Mononuclear cell (primary cell): Measurements from ENCODE around the gene RCN2. TPM values are rescaled to one million over a fixed set of nuclear protein-coding genes. Genes with fewer than 3 reads are reported as not detected.
"Not testable (repeated sequence)": the region's sequence is repeated elsewhere in the genome, so short reads cannot be mapped to it uniquely, and the experiment has no call there.

Experiments used
- H3K27me3 ChIP-seq: 2 replicates; pipeline ENCODE4 v1.6.0; 2011; ENCODE audit warnings: low read length, control low read depth; ENCODE audit not compliant: insufficient read depth
- H3K4me1 ChIP-seq: 2 replicates; pipeline ENCODE4 v1.5.1; 2011; ENCODE audit warnings: mild to moderate bottlenecking, low read length, control low read depth; ENCODE audit not compliant: insufficient read depth
- H3K4me3 ChIP-seq: 2 replicates; pipeline ENCODE4 v1.5.1; 2011; ENCODE audit warnings: mild to moderate bottlenecking, low read length, moderate library complexity
- H3K9me3 ChIP-seq: 2 replicates; pipeline ENCODE4 v1.5.1; 2011; ENCODE audit warnings: low read depth, mild to moderate bottlenecking, control low read depth, low read length
- total RNA-seq: library from RNA; depleted of rRNA; stranded (reverse); fragments of >200 nt; gene quantifications from one replicate; pipeline ENCODE4 v1.2.3, GENCODE V29; 2012

Gene RCN2, protein sequence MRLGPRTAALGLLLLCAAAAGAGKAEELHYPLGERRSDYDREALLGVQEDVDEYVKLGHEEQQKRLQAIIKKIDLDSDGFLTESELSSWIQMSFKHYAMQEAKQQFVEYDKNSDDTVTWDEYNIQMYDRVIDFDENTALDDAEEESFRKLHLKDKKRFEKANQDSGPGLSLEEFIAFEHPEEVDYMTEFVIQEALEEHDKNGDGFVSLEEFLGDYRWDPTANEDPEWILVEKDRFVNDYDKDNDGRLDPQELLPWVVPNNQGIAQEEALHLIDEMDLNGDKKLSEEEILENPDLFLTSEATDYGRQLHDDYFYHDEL
- total RNA-seq = 32.0 TPM

DNA sequence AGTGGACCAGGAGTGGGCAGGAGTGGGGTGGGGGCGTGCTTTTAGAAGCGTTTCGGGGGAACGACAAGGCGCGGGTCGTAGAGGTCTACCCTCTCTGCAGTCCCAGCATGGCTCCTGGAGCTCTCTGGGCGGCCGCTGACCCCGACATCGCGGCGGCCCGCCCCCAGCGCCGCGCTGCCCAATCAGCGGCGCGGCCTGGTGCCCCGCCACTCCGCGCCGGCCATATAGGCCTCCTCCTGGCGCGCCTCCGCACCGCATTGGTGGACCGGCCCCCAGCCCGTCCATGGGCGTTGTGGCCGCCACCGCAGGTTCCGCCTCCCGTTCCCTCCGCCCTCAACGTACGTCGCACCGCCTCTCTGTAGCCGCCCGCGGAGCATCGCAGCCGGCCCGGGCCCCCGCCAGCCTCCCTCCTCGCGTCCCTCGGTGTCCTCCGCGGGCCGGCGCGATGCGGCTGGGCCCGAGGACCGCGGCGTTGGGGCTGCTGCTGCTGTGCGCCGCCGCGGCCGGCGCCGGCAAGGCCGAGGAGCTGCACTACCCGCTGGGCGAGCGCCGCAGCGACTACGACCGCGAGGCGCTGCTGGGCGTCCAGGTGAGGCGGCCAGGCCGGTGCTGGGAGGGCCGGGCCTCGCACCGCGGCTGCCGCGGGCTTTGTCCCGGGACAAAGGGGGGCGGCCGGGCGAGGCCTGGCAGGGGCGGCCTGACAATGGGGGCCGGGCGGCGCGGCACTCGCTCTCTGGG lies at the start of gene RCN2:
TSS of gene RCN2 (plus strand) at position 353 of the 738 bp plus-strand sequence. CDS start at position 446, 93 bp downstream.
- peak within 1 kb of the TSS; percentile 69 for H3K4me3 ChIP-seq
- H3K27me3 ChIP-seq = no peaks in the 10 kb centered on the region
- no peaks in the 10 kb centered on the region for H3K9me3 ChIP-seq
- H3K4me1 ChIP-seq = peaks cover 6% of the 10 kb centered on the region

DNA sequence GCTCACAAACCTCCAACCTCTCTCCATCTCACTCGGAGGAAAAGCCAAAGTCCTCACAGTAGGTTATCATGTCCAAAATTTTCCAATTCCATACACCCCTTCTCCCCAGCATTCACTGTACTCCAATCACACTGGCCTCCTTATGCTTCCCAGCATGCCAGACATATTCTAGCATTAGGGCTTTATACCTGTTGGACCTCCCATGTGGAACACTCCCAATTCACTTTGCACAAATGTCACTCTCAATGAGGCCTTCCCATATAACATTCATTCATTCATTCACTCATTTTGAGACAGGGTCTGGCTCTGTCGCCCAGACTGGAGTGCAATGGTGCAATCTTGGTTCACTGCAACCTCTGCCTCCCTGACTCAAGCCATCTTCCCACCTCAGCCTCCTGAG lies 46.3 kb upstream of the RCN2 start:
- H3K27me3 ChIP-seq = no peaks in the 10 kb centered on the region
- H3K4me3 ChIP-seq = no peak overlapping the region
- no peaks in the 10 kb centered on the region for H3K9me3 ChIP-seq
- no peaks in the 10 kb centered on the region for H3K4me1 ChIP-seq

DNA sequence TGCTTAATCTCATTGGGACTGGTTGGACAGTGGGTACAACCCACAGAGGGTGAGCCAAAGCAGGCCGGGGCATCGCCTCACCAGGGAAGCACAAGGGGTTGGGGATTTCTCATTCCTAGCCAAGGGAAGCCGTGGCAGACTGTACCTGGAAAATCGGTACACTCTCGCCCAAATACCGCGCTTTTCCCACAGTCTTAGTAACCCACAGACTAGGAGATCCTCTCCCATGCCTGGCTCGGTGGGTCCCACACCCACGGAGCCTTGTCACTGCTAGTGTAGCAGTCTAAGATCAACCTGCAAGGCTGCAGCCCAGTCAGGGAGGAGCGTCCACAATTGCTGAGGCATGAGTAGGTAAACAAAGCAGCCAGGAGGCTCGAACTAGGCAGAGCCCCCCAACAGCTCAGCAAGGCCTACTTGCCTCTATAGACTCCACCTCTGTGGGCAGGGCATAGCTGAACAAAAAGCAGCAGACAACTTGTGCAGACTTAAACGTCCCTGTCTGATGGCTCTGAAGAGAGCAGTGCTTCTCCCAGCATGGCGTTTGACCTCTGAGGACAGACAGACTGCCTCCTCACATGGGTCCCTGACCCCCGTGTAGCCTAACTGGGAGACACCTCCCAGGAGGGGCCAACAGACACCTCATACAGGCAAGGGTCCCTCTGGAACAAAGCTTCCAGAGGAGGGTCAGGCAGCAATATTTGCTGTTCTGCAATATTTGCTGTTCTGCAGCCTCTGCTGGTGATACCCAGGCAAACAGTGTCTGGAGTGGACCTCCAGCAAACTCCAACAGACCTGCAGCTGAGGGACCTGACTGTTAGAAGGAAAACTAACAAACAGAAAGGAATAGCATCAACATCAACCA lies 44.0 kb upstream of the RCN2 start:
- H3K27me3 ChIP-seq, H3K4me1 ChIP-seq, H3K9me3 ChIP-seq, H3K4me3 ChIP-seq: not testable (repeated sequence)

DNA sequence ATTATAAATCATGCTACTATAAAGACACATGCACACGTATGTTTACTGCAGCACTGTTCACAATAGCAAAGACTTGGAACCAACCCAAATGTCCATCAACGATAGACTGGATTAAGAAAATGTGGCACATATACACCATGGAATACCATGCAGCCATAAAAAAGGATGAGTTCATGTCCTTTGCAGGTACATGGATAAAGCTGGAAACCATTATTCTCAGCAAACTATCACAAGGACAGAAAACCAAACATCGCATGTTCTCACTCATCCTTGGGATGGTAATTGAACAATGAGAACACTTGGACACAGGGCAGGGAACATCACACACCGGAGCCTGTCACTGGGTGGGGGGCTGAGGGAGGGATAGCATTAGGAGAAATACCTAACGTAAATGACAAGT lies 38.7 kb upstream of the RCN2 start:
- not testable (repeated sequence) for H3K9me3 ChIP-seq, H3K27me3 ChIP-seq, H3K4me3 ChIP-seq, H3K4me1 ChIP-seq

DNA sequence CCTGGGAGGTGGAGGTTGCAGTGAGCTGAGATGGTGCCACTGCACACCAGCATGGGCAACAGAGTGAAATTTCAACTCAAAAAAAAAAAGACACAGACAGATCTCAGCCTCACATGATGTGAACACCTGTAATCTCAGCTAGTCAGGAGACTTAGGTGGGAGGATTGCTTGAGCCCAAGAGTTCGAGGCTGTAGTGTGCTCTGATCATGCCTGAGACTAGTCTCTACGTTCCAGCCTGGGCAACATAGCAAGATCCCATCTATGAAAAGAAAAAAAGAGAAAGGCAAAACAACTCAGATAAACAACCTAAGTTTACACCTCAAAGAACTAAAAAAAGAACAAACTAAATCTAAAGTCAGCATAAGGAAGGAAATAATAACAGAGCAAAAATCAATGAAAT lies 37.4 kb upstream of the RCN2 start:
- H3K4me1 ChIP-seq = no peaks in the 10 kb centered on the region
- no peak overlapping the region for H3K4me3 ChIP-seq
- no peaks in the 10 kb centered on the region for H3K9me3 ChIP-seq
- no peaks in the 10 kb centered on the region for H3K27me3 ChIP-seq

DNA sequence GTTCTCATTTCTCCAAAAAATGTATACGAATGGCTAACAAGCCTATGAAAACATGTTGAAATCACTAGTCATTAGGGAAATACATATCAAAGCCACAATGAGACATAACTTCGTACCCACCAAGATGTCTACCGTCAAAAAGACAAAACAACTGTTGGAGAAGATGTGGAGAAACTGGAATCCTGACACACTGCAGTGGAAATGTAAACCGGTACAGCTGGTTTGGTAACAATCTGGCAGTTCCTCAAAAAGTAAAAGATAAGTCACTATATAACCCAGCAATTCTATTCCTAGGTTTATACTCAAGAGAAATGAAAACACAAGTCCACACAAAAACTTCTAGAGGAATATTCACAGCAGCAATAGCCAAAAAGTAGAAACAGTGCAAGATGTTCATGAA lies 33.4 kb upstream of the RCN2 start:
- Histone ChIP-seq H3K4me1 (peaks cover under 1% of the 10 kb centered on the region), H3K27me3 (no peaks in the 10 kb centered on the region), H3K9me3 (no peaks in the 10 kb centered on the region), H3K4me3 (no peak overlapping the region)

DNA sequence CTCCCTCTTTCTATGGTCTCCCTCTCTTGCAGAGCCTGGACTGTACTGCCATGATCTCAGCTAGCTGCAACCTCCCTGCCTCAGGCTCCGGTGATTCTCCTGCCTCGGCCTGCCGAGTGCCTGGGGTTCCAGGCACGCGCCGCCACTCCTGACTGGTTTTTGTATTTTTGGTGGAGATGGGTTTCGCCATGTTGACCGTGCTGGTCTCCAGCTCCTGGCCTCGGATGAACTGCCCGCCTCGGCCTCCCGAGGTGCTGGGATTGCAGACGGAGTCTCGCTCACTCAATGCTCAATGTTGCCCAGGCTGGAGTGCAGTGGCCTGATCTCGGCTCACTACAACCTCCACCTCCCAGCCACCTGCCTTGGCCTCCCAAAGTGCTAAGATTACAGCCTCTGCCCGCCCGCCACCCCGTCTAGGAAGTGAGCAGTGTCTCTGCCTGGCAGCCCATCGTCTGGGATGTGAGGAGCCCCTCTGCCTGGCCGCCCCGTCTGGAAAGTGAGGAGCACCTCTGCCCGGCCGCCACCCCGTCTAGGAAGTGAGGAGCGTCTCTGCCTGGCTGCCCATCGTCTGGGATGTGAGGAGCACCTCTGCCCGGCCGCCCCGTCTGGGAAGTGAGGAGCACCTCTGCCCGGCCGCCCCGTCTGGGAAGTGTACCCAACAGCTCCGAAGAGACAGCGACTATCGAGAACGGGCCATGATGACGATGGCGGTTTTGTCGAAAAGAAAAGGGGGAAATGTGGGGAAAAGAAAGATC lies 32.2 kb upstream of the RCN2 start:
- not testable (repeated sequence) for H3K9me3 ChIP-seq, H3K4me3 ChIP-seq, H3K27me3 ChIP-seq
- peaks cover 13% of the 10 kb centered on the region for H3K4me1 ChIP-seq

DNA sequence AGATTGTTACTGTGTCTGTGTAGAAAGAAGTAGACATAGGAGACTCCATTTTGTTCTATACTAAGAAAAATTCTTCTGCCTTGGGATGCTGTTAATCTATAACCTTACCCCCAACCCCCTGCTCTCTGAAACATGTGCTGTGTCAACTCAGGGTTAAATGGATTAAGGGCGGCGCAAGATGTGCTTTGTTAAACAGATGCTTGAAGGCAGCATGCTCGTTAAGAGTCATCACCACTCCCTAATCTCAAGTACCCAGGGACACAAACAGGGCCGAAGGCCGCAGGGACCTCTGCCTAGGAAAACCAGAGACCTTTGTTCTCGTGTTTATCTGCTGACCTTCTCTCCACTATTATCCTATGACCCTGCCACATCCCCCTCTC lies 31.6 kb upstream of the RCN2 start:
- not testable (repeated sequence) for H3K9me3 ChIP-seq, H3K27me3 ChIP-seq, H3K4me3 ChIP-seq
- H3K4me1 ChIP-seq = peaks cover 18% of the 10 kb centered on the region

DNA sequence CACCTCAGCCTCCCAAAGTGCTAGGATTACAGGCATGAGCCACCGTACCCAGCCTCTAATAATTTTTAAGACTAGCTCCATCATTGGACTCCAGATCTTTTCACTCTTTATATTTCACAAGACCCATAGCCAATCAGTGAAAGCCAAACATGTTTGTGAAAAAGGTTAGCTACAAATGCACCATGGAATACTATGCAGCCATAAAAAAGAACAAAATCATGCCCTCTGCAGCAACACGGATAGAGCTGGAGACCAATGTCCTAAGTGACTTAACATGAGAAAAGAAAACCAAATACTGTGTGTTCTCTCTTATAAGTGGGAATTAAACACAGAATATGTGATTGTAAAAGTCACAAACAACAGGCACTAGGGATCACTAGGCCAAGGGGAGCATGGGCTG lies 29.6 kb upstream of the RCN2 start:
- no peaks in the 10 kb centered on the region for H3K9me3 ChIP-seq
- H3K27me3 ChIP-seq = no peaks in the 10 kb centered on the region
- peaks cover 27% of the 10 kb centered on the region for H3K4me1 ChIP-seq
- no peak overlapping the region for H3K4me3 ChIP-seq

DNA sequence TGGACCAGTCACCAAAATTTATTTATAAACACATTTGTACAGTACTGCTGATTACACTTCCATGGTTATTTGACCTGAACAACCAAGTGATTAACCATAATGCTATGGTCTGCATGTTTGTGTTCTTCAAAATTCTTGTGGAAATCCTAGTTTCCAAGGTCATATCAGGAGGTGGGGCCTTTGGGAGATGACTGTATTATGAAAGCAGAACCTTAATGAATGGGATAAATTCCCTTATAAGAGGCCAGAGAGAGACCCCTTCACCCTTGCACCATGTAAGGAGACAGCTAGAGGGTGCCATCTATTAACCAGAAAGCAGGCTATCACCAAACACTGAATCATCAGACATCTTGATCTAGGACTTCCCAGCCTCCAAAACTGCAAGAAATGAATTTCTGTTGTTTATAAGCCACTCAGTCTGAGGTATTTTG lies 28.3 kb upstream of the RCN2 start:
- no peaks in the 10 kb centered on the region for H3K9me3 ChIP-seq
- no peaks in the 10 kb centered on the region for H3K27me3 ChIP-seq
- peaks cover 27% of the 10 kb centered on the region for H3K4me1 ChIP-seq
- no peak overlapping the region for H3K4me3 ChIP-seq

DNA sequence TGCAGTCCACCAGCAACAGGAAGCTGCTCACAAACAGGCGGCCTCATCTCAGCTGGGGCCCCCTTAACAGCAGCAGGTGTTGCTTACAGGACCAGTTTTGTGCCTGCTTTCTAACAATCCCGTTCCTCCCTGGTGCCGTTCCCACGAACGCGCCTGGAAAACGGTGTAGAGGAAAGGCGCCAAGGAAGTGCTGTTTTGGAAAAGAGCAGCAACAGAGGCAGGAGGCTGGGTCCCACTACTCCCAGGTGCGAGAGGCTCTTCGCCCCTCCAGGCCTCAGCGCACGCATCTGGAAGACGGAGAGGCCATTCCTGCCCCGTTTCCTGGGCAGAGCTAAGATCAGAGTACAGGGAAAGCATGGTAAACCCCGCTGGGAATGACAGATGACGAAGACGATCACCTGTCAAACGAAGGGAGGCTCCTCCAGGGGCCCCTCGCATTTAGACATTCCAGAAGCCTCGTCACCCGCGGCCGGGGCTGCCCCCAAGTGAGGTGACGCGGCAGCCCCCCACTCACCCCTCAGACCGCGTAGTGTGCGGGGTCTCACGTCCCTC lies 27.0 kb upstream of the RCN2 start:
- peak overlapping the region; percentile 79 for H3K4me3 ChIP-seq
- H3K27me3 ChIP-seq = no peaks in the 10 kb centered on the region
- H3K9me3 ChIP-seq = no peaks in the 10 kb centered on the region
- peaks cover 27% of the 10 kb centered on the region for H3K4me1 ChIP-seq

DNA sequence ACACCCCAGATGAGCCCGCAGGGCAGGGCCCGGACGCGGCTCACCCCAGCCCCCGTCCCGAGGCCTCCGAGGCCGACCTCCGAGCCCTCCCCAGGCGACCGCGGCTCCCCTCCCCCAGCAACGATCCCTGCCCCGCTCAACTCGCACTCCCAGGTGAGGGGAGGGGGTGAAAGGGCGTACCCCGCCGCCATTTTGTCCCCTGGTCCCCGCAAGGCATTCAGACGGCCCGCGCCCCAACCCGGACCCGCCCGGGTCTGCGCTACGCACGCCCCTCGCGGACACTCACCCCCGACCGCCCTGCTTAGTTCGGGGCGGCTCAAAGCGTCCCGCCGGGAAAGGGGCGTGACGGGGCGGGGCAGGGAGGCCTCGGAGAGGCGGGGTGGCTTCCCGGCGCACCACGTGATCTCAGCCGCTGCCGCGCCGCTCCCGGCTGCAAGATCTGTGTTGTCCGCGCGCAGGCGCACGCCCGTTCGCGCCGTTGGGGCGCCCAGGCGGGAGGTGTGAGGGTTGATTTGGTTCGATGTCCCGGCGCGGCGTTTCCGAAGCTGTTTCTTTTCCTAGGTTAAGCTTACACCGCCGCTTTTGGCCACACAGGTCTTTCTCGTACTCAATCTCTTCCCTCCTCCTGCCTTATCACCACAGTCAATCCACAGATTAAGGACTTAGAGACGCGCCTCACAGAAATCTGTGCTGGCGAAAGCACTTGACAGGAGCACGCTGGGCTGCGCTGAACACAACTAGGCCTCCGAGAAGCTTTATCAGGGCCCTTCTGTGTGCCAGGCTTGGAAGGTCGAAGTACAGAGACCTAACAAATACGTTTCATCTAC lies 26.3 kb upstream of the RCN2 start, which contains the start of gene SCAPER:
TSS of gene SCAPER (minus strand) at position 328 of the 827 bp plus-strand sequence. CDS start 21,523 bp downstream, outside the sequence.
- Histone ChIP-seq H3K27me3 (no peaks in the 10 kb centered on the region), H3K9me3 (no peaks in the 10 kb centered on the region), H3K4me1 (peaks cover 27% of the 10 kb centered on the region), H3K4me3 (peak within 1 kb of the TSS; percentile 79)

DNA sequence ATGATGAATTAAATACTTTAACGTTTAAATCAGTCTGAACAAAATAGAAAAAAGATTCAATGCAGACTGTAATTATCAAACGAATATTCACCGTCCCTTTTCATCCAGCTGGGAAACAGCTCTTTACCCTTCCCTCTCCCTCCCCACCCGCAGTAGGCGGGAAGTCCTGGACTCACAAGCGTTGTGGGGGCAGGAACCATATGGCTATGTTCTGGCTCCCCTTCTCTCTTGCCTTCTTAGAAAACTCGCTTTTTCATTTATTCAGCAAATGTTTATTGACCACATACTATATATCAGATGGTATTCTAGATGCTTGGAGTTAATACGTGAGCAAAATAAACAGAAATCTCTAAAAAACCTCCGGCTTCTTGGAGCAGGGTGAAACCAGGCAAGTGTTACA lies 25.7 kb upstream of the RCN2 start:
- Histone ChIP-seq H3K9me3 (no peaks in the 10 kb centered on the region), H3K4me3 (peak overlapping the region; percentile 79), H3K27me3 (no peaks in the 10 kb centered on the region), H3K4me1 (peaks cover 27% of the 10 kb centered on the region)

DNA sequence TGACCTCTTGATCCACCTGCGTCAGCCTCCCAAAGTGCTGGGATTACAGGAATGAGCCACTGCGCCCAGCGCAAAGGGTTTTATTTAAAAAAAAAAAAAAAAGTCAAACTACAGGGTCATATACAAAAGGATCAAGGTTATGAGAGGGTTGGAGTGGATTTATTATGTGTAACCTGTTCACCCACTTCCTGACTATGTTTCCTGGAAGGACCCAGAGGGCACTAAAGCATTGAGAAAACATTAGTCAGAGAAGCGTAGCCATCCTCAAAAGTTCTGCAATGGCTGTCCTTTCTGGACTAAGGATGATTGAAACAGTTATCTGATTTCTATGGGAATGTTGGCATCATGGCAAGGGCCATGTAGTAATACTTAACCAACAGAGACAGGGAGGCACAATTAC lies 19.1 kb upstream of the RCN2 start:
- H3K27me3 ChIP-seq = no peaks in the 10 kb centered on the region
- H3K4me3 ChIP-seq = no peak overlapping the region
- H3K4me1 ChIP-seq = no peaks in the 10 kb centered on the region
- H3K9me3 ChIP-seq = no peaks in the 10 kb centered on the region
